PFSK-1 (cell line): ENCODE results near the gene ABCA8.

Experiments used
- FOXP2 ChIP-seq: optimal IDR thresholded peaks from 2 replicates; pipeline ENCODE3; 2011; ENCODE audit warnings: borderline replicate concordance, control low read depth, inconsistent platforms; ENCODE audit not compliant: insufficient read depth; ENCODE audit errors: extremely low read length, extremely low read depth
- POLR2AphosphoS5 ChIP-seq: IDR thresholded peaks from 2 replicates; pipeline ENCODE4 v1.6.1; 2012; ENCODE audit warnings: low read depth, mild to moderate bottlenecking, control low read depth, low read length, moderate library complexity
- REST ChIP-seq, 2 experiments: IDR thresholded peaks; 2 replicates each; pipeline versions ENCODE4 v1.6.1 to v1.8.0; 2011 to 2012; ENCODE audit warnings: low read depth in 2 of 2, low read length in 2 of 2, control low read depth in 1 of 2, inconsistent platforms in 1 of 2, mild to moderate bottlenecking in 1 of 2, moderate library complexity in 1 of 2; ENCODE audit not compliant: insufficient read depth in 1 of 2
- SIN3A ChIP-seq: IDR thresholded peaks from 2 replicates; pipeline ENCODE4 v1.6.1; 2012; ENCODE audit warnings: mild to moderate bottlenecking, low read length, moderate library complexity, borderline replicate concordance; ENCODE audit not compliant: insufficient read depth
- TAF1 ChIP-seq: IDR thresholded peaks from 2 replicates; pipeline ENCODE4 v1.6.1; 2012; ENCODE audit warnings: low read length, control low read depth, borderline replicate concordance; ENCODE audit not compliant: insufficient read depth

The ABCA8 gene

DNA sequence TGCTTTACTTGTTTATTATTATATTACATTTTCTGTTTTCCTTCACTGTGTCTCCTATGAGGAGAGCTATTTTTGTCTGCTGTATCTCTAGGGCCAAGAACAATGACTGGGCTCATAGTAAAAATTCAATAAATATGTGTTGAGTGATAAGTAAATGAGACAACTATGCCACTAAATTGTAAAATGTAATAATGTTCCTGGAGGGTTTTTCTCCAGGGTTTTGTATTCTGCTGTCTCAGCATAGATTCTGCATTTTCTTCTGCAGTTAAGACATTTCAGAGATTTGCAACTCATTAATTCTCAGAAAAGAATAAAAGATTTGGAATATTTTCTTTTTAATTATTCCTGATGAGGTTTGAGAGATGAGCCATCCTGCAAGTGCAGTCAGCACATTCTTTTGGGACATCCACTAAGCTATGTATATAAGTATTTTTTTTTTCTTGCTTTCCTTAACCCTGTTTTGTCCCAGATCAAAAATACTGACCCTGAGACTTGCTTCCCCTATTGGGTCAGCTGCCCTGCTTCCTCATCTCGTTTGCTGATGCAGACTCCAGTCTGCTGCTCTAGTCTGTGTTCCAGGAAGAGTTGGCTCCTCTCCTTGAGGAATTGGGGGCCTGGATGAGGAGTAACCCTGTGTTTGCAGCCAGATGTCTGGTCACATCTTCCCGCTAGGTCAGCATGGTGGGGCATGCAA is 122.9 kb downstream of the ABCA8 start:
- TF ChIP-seq SIN3A (no peak), REST (IDR thresholded peaks at IDR 0.05; ENCODE audit: insufficient read depth in 1 of 2, low read depth in 2 of 2, low read length in 2 of 2) (no peak), POLR2AphosphoS5 (no peak), FOXP2 (no peak), TAF1 (no peak)

DNA sequence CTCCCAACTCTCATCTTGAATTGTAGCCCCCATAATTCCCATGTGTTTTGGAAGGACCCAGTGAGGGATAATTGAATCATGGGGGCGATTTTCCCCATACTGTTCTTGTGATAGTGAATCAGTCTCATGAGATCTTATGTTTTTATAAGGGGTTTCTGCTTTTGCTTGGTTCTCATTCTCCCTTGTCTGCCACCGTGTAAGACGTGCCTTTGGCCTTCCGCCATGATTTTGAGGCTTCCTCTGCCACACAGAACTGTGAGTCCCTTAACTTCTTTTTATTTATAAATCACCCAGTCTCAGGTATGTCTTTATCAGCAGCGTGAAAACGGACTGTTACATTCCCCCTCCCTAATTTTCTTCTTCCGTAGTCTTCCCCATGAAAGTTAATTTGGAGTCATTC is 124.0 kb downstream of the ABCA8 start:
- TF ChIP-seq REST (IDR thresholded peaks at IDR 0.05; ENCODE audit: insufficient read depth in 1 of 2, low read depth in 2 of 2, low read length in 2 of 2): no peak

DNA sequence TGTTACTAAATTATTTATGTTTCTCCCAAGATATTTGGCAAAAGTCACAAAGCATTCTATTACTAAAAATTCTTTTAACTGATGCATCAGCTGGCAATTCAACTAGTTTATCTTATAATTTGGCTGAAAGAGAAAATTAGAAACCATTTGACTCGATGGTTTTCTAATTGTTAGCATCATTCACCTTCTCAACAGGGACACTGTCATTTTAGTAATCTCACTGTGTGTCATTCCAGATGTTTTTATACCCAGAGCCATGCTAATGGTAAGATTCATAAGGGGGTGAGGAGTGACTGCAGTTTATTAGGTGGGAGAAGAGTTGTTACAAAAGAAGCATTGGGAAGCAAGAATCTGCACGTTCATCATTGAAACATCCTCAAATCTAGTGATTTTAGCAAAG is 124.9 kb downstream of the ABCA8 start:
- no peak for TF ChIP-seq TAF1

DNA sequence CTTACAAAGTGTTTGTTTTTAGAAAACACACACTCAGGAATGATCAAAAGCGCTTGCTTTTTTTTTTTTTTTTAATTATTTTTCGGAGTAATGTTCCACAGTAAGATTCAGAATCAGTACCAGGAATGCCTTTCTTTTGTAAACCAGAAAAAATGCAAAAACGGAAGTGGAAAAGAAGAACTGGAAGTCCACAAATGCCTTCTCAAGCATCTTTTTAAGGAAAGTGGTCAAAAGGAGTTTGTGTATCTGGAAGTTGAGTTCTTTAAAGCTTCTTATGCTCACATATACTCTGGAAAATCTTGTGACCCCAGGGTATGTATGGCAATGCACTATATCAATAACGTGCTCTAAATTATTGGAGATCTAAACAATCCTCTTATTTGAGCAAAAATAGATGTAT is 126.0 kb downstream of the ABCA8 start:
- no peak for TF ChIP-seq POLR2AphosphoS5
- no peak for TF ChIP-seq TAF1
- no peak for TF ChIP-seq SIN3A
- TF ChIP-seq REST (IDR thresholded peaks at IDR 0.05; ENCODE audit: insufficient read depth in 1 of 2, low read depth in 2 of 2, low read length in 2 of 2): no peak
- no peak for TF ChIP-seq FOXP2

DNA sequence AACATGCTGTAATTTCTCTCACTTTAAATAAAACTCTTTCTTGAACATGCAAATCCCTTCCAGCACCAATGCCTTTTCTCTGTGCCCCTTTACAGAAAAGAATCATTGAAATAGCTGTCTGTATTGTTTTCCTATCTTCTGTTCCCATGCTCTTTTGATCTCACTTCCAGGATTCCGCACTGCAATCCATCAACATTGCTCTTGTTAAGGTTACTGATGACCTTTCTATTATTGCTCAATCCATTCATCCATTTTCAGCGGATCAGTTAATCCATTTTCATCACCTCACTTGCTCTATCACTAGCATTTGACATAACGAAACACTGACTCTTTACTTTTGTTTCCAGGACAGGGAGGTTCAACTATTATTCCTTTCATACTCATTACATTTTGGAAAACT is 130.5 kb downstream of the ABCA8 start:
- TF ChIP-seq FOXP2 (no peak), TAF1 (no peak), POLR2AphosphoS5 (no peak), REST (IDR thresholded peaks at IDR 0.05; ENCODE audit: insufficient read depth in 1 of 2, low read depth in 2 of 2, low read length in 2 of 2) (no peak), SIN3A (no peak)
